T-helper 2 cell treated with Interferon-gamma antibody and Interleukin-4, amounts not matched to agents 100 ng/mL and 5 ng/mL, for 36 hours (primary cell): Measurements from ENCODE around the gene AMPD3. TPM values are rescaled to one million over a fixed set of nuclear protein-coding genes. Genes with fewer than 3 reads are reported as not detected.

ENCODE experiments used
- total RNA-seq: library from RNA; stranded (reverse); gene quantifications from 2 replicates; pipeline ENCODE4 v1.2.3, GENCODE V29; 2022

The AMPD3 gene
- total RNA-seq, 1 donor from 2014 or later: 22.4 TPM

Other genes with a start within 250 kb of the AMPD3 start
- gene SBF2, start 161.0 kb upstream of the AMPD3 start, total RNA-seq: 1.8 and 2.6 TPM in 2 replicates
- gene ADM, start 150.2 kb upstream of the AMPD3 start, total RNA-seq: 0.48 and 0.61 TPM in 2 replicates
- 8.7 and 9.7 TPM in 2 replicates for gene RNF141, start 85.9 kb downstream of the AMPD3 start, total RNA-seq
- gene LYVE1, start 113.4 kb downstream of the AMPD3 start, total RNA-seq: not detected in 2 replicates
- gene IRAG1, start 238.5 kb downstream of the AMPD3 start, total RNA-seq: not detected in 2 replicates